ENCODE results near the gene PLAGL1. TPM values are rescaled to one million over a fixed set of nuclear protein-coding genes. Genes with fewer than 3 reads are reported as not detected.
"Not testable (repeated sequence)": the region's sequence is repeated elsewhere in the genome, so short reads cannot be mapped to it uniquely, and the experiment has no call there.

PLAGL1 gene
- polyA plus RNA-seq, 6 donors from 2014 or later: 8.5 to 12.5 (median 10.1) TPM

- ATAC-seq (ENCODE audit: low read depth in 2 of 2) (no peak), DNase-seq (no peak)
- Mint-ChIP-seq H3K27me3 (no peaks in the 10 kb centered on the region), H3K4me1 (no peaks in the 10 kb centered on the region), H3K9me3 (peaks cover 0 to 16% (median 6%) of the 10 kb centered on the region in 7 donors), H3K4me3 (no peak overlapping the region), H3K36me3 (peaks cover 10 to 19% of the 10 kb centered on the region in 2 donors), H3K27ac (peak overlapping the region in 2 of 6 donors; percentile 24 to 32)
Observed at GRCh38 chr6:144029452-144029851, 21.4 kb upstream of the PLAGL1 start.

- H3K36me3 Mint-ChIP-seq: peaks cover 5 to 10% of the 10 kb centered on the region in 2 donors
- no peak overlapping the region for H3K27ac Mint-ChIP-seq
- no peak overlapping the region for H3K4me3 Mint-ChIP-seq
- peaks cover 0 to 9% (median 3%) of the 10 kb centered on the region in 7 donors for H3K9me3 Mint-ChIP-seq
- H3K27me3 Mint-ChIP-seq: no peaks in the 10 kb centered on the region
- H3K4me1 Mint-ChIP-seq: no peaks in the 10 kb centered on the region
- ATAC-seq (ENCODE audit: low read depth in 2 of 2) (no peak), DNase-seq (no peak)
Observed at GRCh38 chr6:144027932-144028587, 20.0 kb upstream of the PLAGL1 start.

- no peak for DNase-seq
- ATAC-seq (ENCODE audit: low read depth in 2 of 2): no peak
- H3K27me3 Mint-ChIP-seq: no peaks in the 10 kb centered on the region
- peaks cover 0 to 4% of the 10 kb centered on the region in 2 donors for H3K36me3 Mint-ChIP-seq
- H3K9me3 Mint-ChIP-seq: peaks cover 0 to 6% (median 0%) of the 10 kb centered on the region in 7 donors
- no peak overlapping the region for H3K4me3 Mint-ChIP-seq
- H3K27ac Mint-ChIP-seq: no peak overlapping the region
- H3K4me1 Mint-ChIP-seq: peaks cover 0 to 2% (median 0%) of the 10 kb centered on the region in 3 donors
Observed at GRCh38 chr6:144023216-144023615, 15.2 kb upstream of the PLAGL1 start.

GRCh38 chr6:144019929-144020328 lies 11.9 kb upstream of the PLAGL1 start:
- H3K27me3 Mint-ChIP-seq: no peaks in the 10 kb centered on the region
- no peak for DNase-seq
- peaks cover 0 to 4% of the 10 kb centered on the region in 2 donors for H3K36me3 Mint-ChIP-seq
- peaks cover 0 to 6% (median 0%) of the 10 kb centered on the region in 7 donors for H3K9me3 Mint-ChIP-seq
- H3K4me1 Mint-ChIP-seq: peaks cover 0 to 4% (median 2%) of the 10 kb centered on the region in 3 donors
- no peak overlapping the region for H3K27ac Mint-ChIP-seq
- ATAC-seq (ENCODE audit: low read depth in 2 of 2): no peak
- no peak overlapping the region for H3K4me3 Mint-ChIP-seq

- no peaks in the 10 kb centered on the region for H3K36me3 Mint-ChIP-seq
- no peak overlapping the region for H3K27ac Mint-ChIP-seq
- peaks cover 0 to 4% (median 3%) of the 10 kb centered on the region in 3 donors for H3K4me1 Mint-ChIP-seq
- no peak overlapping the region for H3K4me3 Mint-ChIP-seq
- DNase-seq (no peak), ATAC-seq (ENCODE audit: low read depth in 2 of 2) (no peak)
- no peaks in the 10 kb centered on the region for H3K27me3 Mint-ChIP-seq
- H3K9me3 Mint-ChIP-seq: no peaks in the 10 kb centered on the region
Observed at GRCh38 chr6:144017166-144018094, 9.4 kb upstream of the PLAGL1 start.

GRCh38 chr6:144013486-144013909 lies 5.4 kb upstream of the PLAGL1 start:
- H3K4me3 Mint-ChIP-seq: no peak overlapping the region
- H3K9me3 Mint-ChIP-seq: peaks cover 0 to 11% (median 0%) of the 10 kb centered on the region in 7 donors
- H3K27me3 Mint-ChIP-seq: peaks cover 0 to 6% (median 0%) of the 10 kb centered on the region in 3 donors
- H3K27ac Mint-ChIP-seq: no peak overlapping the region
- ATAC-seq (ENCODE audit: low read depth in 2 of 2) (no peak), DNase-seq (peak; percentile 40)
- H3K36me3 Mint-ChIP-seq: no peaks in the 10 kb centered on the region
- peaks cover 4 to 5% (median 4%) of the 10 kb centered on the region in 3 donors for H3K4me1 Mint-ChIP-seq

- peaks cover 4 to 6% (median 5%) of the 10 kb centered on the region in 3 donors for H3K4me1 Mint-ChIP-seq
- no peak for ATAC-seq (ENCODE audit: low read depth in 2 of 2)
Observed at GRCh38 chr6:144012534-144012933, 4.5 kb upstream of the PLAGL1 start.

GRCh38 chr6:144009628-144010027 lies 1.6 kb upstream of the PLAGL1 start:
- not testable (repeated sequence) for H3K36me3 Mint-ChIP-seq; H3K27ac Mint-ChIP-seq; ATAC-seq (ENCODE audit: low read depth in 2 of 2); DNase-seq
- H3K9me3 Mint-ChIP-seq: peaks cover 0 to 11% (median 0%) of the 10 kb centered on the region in 7 donors
- H3K27me3 Mint-ChIP-seq: peaks cover 7 to 20% (median 9%) of the 10 kb centered on the region in 3 donors
- H3K4me3 Mint-ChIP-seq: peak overlapping the region in 1 of 8 donors; percentile 13
- peaks cover 0 to 13% (median 5%) of the 10 kb centered on the region in 3 donors for H3K4me1 Mint-ChIP-seq

More at GRCh38 chr6:144012534-144012933, 4.5 kb upstream of the PLAGL1 start:
- H3K27ac Mint-ChIP-seq: no peak overlapping the region
- H3K27me3 Mint-ChIP-seq: peaks cover 0 to 6% (median 0%) of the 10 kb centered on the region in 3 donors
- H3K4me3 Mint-ChIP-seq: no peak overlapping the region
- no peaks in the 10 kb centered on the region for H3K36me3 Mint-ChIP-seq
- H3K9me3 Mint-ChIP-seq: peaks cover 0 to 11% (median 0%) of the 10 kb centered on the region in 7 donors
- DNase-seq: no peak

GRCh38 chr6:144008846-144009245 lies 787 bp upstream of the PLAGL1 start:
- Mint-ChIP-seq H3K36me3 (no peaks in the 10 kb centered on the region), H3K9me3 (peaks cover 0 to 11% (median 0%) of the 10 kb centered on the region in 7 donors), H3K27ac (no peak overlapping the region), H3K27me3 (peaks cover 7 to 20% (median 9%) of the 10 kb centered on the region in 3 donors), H3K4me1 (peaks cover 0 to 13% (median 5%) of the 10 kb centered on the region in 3 donors), H3K4me3 (peak overlapping the region in 7 of 8 donors; percentile 64 to 75 (median 71))
- DNase-seq (no peak), ATAC-seq (ENCODE audit: low read depth in 2 of 2) (no peak)

GRCh38 chr6:144007478-144008119 lies 460 bp downstream of the PLAGL1 start:
- H3K36me3 Mint-ChIP-seq: no peaks in the 10 kb centered on the region
- H3K27me3 Mint-ChIP-seq: peaks cover 7 to 20% (median 9%) of the 10 kb centered on the region in 3 donors
- H3K9me3 Mint-ChIP-seq: peaks cover 0 to 11% (median 0%) of the 10 kb centered on the region in 7 donors
- H3K27ac Mint-ChIP-seq: peak overlapping the region in 1 of 6 donors; percentile 7
- ATAC-seq (ENCODE audit: low read depth in 2 of 2) (peak; percentile 40 to 50), DNase-seq (no peak)
- H3K4me1 Mint-ChIP-seq: peaks cover 0 to 11% (median 5%) of the 10 kb centered on the region in 3 donors
- peak overlapping the region; percentile 37 to 80 (median 71) for H3K4me3 Mint-ChIP-seq

GRCh38 chr6:144006736-144007477 lies 1.2 kb downstream of the PLAGL1 start:
- H3K27ac Mint-ChIP-seq: peak overlapping the region in 1 of 6 donors; percentile 7
- peak overlapping the region in 7 of 8 donors; percentile 35 to 74 (median 69) for H3K4me3 Mint-ChIP-seq
- no peak for DNase-seq
- H3K9me3 Mint-ChIP-seq: peaks cover 0 to 18% (median 5%) of the 10 kb centered on the region in 7 donors
- H3K4me1 Mint-ChIP-seq: peaks cover 0 to 11% (median 5%) of the 10 kb centered on the region in 3 donors
- no peak for ATAC-seq (ENCODE audit: low read depth in 2 of 2)
- H3K27me3 Mint-ChIP-seq: peaks cover 7 to 20% (median 9%) of the 10 kb centered on the region in 3 donors
- peaks cover under 1 to 4% of the 10 kb centered on the region in 2 donors for H3K36me3 Mint-ChIP-seq

GRCh38 chr6:143999406-143999805 lies 8.7 kb downstream of the PLAGL1 start:
- Mint-ChIP-seq H3K27me3 (no peaks in the 10 kb centered on the region), H3K4me3 (no peak overlapping the region), H3K36me3 (peaks cover 9 to 17% of the 10 kb centered on the region in 2 donors), H3K9me3 (peaks cover 2 to 21% (median 4%) of the 10 kb centered on the region in 7 donors), H3K27ac (no peak overlapping the region), H3K4me1 (no peaks in the 10 kb centered on the region)
- DNase-seq (no peak), ATAC-seq (ENCODE audit: low read depth in 2 of 2) (no peak)
